Type B pancreatic cell (in vitro differentiated cells): ENCODE data around the gene PHF24. TPM values are rescaled to one million over a fixed set of nuclear protein-coding genes. Genes with fewer than 3 reads are reported as not detected.

Experiments used
- DNase-seq: peaks from one replicate; pipeline ENCODE4 v3.0.0; 2021; ENCODE audit warnings: mixed read lengths; ENCODE audit not compliant: unreplicated experiment; ENCODE audit errors: extremely low spot score
- H3K27ac Mint-ChIP-seq: 2 replicates; pipeline ENCODE4 v1.8.0; 2021; ENCODE audit warnings: mild to moderate bottlenecking, mixed read lengths
- H3K27me3 Mint-ChIP-seq: 2 replicates; pipeline ENCODE4 v1.8.0; 2021; ENCODE audit warnings: mixed read lengths
- H3K36me3 Mint-ChIP-seq: 2 replicates; pipeline ENCODE4 v1.8.0; 2021; ENCODE audit warnings: mixed read lengths
- H3K4me1 Mint-ChIP-seq: one replicate; pipeline ENCODE4 v1.8.0; 2021; ENCODE audit warnings: mixed read lengths; ENCODE audit not compliant: unreplicated experiment
- H3K4me3 Mint-ChIP-seq: 2 replicates; pipeline ENCODE4 v1.8.0; 2021; ENCODE audit warnings: mild to moderate bottlenecking, mixed read lengths
- H3K9me3 Mint-ChIP-seq: 2 replicates; pipeline ENCODE4 v1.8.0; 2021; ENCODE audit warnings: mixed read lengths
- CTCF ChIP-seq: fragments of 200-600 bp; sonication (generic); conservative IDR thresholded peaks from 2 replicates; pipeline ENCODE4 v1.5.0; 2021; ENCODE audit warnings: antibody characterized with exemption, mild to moderate bottlenecking
- total RNA-seq: library from RNA; stranded (reverse); gene quantifications from 2 replicates; pipeline ENCODE4 v1.2.1, GENCODE V29; 2021; ENCODE audit warnings: low replicate concordance

PHF24 gene
- total RNA-seq, 1 donor from 2014 or later: 0.19 TPM

GRCh38 chr9:34989946-34990635, 32.0 kb downstream of the PHF24 start:
- Mint-ChIP-seq H3K36me3 (peaks cover 4% of the 10 kb centered on the region), H3K4me3 (peak overlapping the region; percentile 92), H3K4me1 (peaks cover 36% of the 10 kb centered on the region), H3K27ac (peak overlapping the region; percentile 81), H3K9me3 (no peaks in the 10 kb centered on the region), H3K27me3 (peaks cover 15% of the 10 kb centered on the region)
- no peak for TF ChIP-seq CTCF
- no peak for DNase-seq

- peaks cover 37% of the 10 kb centered on the region for H3K4me1 Mint-ChIP-seq
- peaks cover 10% of the 10 kb centered on the region for H3K27me3 Mint-ChIP-seq
- H3K9me3 Mint-ChIP-seq: no peaks in the 10 kb centered on the region
- no peak for TF ChIP-seq CTCF
- H3K36me3 Mint-ChIP-seq: peaks cover 4% of the 10 kb centered on the region
- H3K4me3 Mint-ChIP-seq: peak overlapping the region; percentile 92
- H3K27ac Mint-ChIP-seq: peak overlapping the region; percentile 49
- no peak for DNase-seq
Measured at GRCh38 chr9:34990908-34991606, 33.0 kb downstream of the PHF24 start.

GRCh38 chr9:34991607-34992375, 33.7 kb downstream of the PHF24 start:
- no peak overlapping the region for H3K27ac Mint-ChIP-seq
- peak overlapping the region; percentile 9 for H3K4me3 Mint-ChIP-seq
- no peaks in the 10 kb centered on the region for H3K9me3 Mint-ChIP-seq
- peaks cover 10% of the 10 kb centered on the region for H3K27me3 Mint-ChIP-seq
- no peak for DNase-seq
- TF ChIP-seq CTCF: no peak
- peaks cover 5% of the 10 kb centered on the region for H3K36me3 Mint-ChIP-seq
- H3K4me1 Mint-ChIP-seq: peaks cover 37% of the 10 kb centered on the region

GRCh38 chr9:34992376-34992951, 34.4 kb downstream of the PHF24 start:
- Mint-ChIP-seq H3K27ac (peak overlapping the region; percentile 36), H3K36me3 (peaks cover 8% of the 10 kb centered on the region), H3K4me1 (peaks cover 38% of the 10 kb centered on the region), H3K9me3 (no peaks in the 10 kb centered on the region), H3K27me3 (peaks cover 10% of the 10 kb centered on the region), H3K4me3 (peak overlapping the region; percentile 22)
- no peak for TF ChIP-seq CTCF
- no peak for DNase-seq

- H3K4me1 Mint-ChIP-seq: peaks cover 34% of the 10 kb centered on the region
- DNase-seq: no peak
- TF ChIP-seq CTCF: no peak
- peaks cover 8% of the 10 kb centered on the region for H3K36me3 Mint-ChIP-seq
- H3K9me3 Mint-ChIP-seq: no peaks in the 10 kb centered on the region
- H3K4me3 Mint-ChIP-seq: peak overlapping the region; percentile 57
- peaks cover 7% of the 10 kb centered on the region for H3K27me3 Mint-ChIP-seq
- peak overlapping the region; percentile 61 for H3K27ac Mint-ChIP-seq
Measured at GRCh38 chr9:34993502-34994259, 35.6 kb downstream of the PHF24 start.
